LNCAP (cell line): ENCODE results near the gene NRAP.

ENCODE experiments used
- TF ChIP-seq, protein P1 (sequence below): fragments of 450-650 bp; IDR thresholded peaks from 2 replicates; pipeline ENCODE4 v1.5.1; 2017; ENCODE audit warnings: mild to moderate bottlenecking

The NRAP gene

DNA sequence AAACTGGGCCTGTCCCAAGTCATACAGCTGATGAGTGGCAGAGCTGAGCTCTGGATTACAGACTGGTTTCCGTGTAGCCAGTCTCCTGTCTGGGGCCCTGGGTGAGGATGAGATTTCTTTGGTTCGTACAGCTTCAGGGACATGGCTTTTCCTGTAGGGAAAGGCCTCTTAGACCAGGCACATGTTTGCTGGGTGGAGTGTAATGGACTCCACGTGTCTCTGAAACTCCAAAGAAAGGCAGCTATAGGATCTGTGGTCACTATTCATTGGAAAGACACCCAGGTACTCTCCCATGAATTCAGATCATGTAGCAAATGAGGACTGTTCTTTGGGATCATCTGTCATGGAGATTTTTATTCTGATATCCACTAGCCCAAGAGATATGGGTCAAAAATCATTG is 108.6 kb downstream of the NRAP start:
- TF ChIP-seq, protein P1, sequence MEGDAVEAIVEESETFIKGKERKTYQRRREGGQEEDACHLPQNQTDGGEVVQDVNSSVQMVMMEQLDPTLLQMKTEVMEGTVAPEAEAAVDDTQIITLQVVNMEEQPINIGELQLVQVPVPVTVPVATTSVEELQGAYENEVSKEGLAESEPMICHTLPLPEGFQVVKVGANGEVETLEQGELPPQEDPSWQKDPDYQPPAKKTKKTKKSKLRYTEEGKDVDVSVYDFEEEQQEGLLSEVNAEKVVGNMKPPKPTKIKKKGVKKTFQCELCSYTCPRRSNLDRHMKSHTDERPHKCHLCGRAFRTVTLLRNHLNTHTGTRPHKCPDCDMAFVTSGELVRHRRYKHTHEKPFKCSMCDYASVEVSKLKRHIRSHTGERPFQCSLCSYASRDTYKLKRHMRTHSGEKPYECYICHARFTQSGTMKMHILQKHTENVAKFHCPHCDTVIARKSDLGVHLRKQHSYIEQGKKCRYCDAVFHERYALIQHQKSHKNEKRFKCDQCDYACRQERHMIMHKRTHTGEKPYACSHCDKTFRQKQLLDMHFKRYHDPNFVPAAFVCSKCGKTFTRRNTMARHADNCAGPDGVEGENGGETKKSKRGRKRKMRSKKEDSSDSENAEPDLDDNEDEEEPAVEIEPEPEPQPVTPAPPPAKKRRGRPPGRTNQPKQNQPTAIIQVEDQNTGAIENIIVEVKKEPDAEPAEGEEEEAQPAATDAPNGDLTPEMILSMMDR = no peak

DNA sequence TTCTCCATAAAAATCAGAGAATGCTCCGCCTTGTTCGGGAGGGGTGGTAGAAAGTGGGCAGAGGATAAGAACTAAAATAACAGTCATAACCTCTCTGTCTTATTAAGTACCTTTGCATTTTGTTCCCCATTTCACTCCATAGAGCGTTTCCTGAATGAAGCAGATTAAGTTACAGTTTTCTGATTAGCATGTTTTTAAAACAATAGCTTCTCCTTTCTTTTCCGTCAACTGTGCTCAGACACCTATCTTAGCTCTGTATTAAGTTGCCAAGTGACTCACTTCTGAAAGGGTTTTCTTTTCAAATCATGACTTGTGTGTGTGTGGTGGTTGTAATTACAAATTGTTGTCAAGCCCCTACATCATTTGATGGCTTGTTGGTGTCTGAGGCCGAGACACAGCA is 109.6 kb downstream of the NRAP start:
- TF ChIP-seq, protein P1 = no peak

DNA sequence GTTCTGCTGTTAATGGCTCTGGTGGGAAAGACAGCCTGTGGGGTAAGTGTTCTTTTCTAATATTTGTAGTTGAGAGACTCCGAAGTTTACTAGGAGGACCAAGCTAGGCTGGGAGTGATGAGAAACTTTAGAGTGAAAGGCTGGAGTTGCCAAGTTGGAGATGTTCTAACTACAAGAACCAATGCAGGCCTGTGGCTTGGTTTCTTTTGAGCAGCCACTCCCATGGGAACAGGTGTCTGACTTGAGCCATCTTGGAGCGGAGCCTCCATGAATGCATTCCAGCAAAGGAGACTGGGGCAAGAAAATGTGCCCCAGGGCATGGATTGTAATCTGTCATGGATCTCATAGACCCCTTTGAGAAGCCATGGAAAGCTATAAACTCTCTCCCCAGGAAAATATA is 110.7 kb downstream of the NRAP start:
- TF ChIP-seq, protein P1 = no peak

DNA sequence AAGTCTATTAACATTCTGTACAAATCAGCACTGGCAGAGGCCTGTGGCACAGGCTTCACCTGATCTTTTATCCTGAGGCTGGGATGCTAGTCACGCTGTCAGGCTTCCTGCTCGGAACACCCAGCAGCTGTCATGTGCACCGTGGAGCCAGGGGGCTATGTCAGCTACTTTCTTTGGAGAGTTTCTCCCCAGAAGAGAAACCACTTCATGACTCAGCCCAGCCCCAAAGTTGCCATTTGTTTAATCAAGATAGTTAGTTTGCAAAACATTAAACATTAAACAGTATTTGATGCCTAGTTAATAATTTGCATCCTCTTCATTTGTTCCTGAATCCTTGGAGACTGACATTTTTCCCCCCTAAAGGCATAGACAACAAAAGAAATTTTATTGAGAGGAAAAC is 111.1 kb downstream of the NRAP start, which contains the start of gene HABP2:
Gene HABP2 (plus strand): TSS at position 353 of the 400 bp plus-strand sequence. CDS start 69 bp downstream, outside the sequence.
- TF ChIP-seq, protein P1 = no peak

DNA sequence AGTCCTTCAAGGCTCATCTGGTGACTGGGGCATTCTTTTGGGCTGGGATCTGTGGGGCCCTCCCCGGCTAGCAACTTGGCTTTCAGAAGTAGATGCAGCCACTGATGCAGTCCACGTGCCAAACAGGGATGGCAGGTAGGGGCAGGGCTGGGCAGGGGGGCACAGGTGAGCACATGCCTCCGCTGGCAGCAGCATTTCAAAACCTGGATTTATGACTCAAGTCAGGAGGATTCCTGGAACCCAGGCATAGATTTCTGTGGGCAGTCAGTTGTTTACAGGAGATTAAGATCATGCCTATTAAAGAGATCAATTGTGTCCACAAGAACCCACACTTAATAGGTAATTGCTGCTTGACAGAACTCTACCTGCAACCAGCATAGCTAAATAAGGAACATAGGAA is 111.8 kb downstream of the NRAP start:
- TF ChIP-seq, protein P1 = no peak

- TF ChIP-seq, protein P1 = no peak
Observed at GRCh38 chr10:113550365-113550764, 113.5 kb downstream of the NRAP start.

DNA sequence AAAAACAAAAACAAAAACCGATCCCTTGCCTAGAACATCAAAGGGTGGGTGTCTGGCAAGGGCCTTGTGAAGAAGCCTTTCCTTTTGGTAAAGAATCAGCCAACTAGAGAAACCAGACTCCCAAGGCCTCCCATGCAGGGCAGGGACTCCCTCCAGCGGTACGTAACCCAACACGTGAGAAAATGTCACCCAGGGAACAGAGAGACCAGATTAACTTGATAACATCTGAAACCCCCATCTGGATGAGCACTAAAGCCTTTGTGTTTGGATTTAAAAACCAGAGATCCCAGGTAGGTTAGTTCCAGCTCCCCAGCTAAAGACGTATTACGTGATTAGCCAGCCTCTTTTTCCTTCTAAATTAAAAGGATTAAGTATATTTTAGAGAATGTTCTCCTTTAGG is 114.0 kb downstream of the NRAP start:
- TF ChIP-seq, protein P1 = no peak

GRCh38 chr10:113547426-113547825 is 116.4 kb downstream of the NRAP start:
- TF ChIP-seq, protein P1 = no peak
